Motor neuron (in vitro differentiated cells): ENCODE measurements around the gene FBXL20. TPM values are rescaled to one million over a fixed set of nuclear protein-coding genes. Genes with fewer than 3 reads are reported as not detected.
"Not testable (repeated sequence)": the region's sequence is repeated elsewhere in the genome, so short reads cannot be mapped to it uniquely, and the experiment has no call there.

Experiments
- ATAC-seq, 8 experiments: fragments of 200-7000 bp; cut with Tn5 transposase; replicated peaks in 6 of 8; 2 replicates each; pipeline ENCODE4 v1.8.0; 2021; ENCODE audit warnings: mild to moderate bottlenecking in 8 of 8, moderate library complexity in 8 of 8
- H3K27ac ChIP-seq, 2 donors: fragments of 250-450 bp; sonication (Bioruptor Pico); 2 replicates each; pipeline ENCODE4 v1.9.0; 2021; ENCODE audit warnings: antibody characterized with exemption in 2 of 2, mild to moderate bottlenecking in 2 of 2, moderate library complexity in 1 of 2
- H3K4me1 ChIP-seq, 2 donors: fragments of 250-450 bp; sonication (Bioruptor Pico); replicated peaks in 1 of 2; 2 replicates each; pipeline ENCODE4 v1.6.1; 2021; ENCODE audit warnings: antibody characterized with exemption in 2 of 2, mild to moderate bottlenecking in 2 of 2, moderate library complexity in 1 of 2
- H3K4me3 ChIP-seq, 5 donors: fragments of 250-450 bp; sonication (Bioruptor Pico); 2 replicates each; pipeline ENCODE4 v1.9.0; 2021; ENCODE audit warnings: antibody characterized with exemption in 5 of 5, mild to moderate bottlenecking in 5 of 5, moderate library complexity in 4 of 5
- WGBS, 10 experiments: fragments of 450-650 bp; shearing (Covaris generic); methylation state at CpG; one replicate each; pipeline ENCODE4 v1.0.0; 2022; 5-methylcytosine and 5-hydroxymethylcytosine counted together
- in situ Hi-C, 9 experiments: fragments of 400-800 bp; cut with MboI; loops; one replicate each; pipeline ENCODE4 v1.15.0; 2021; ENCODE audit warnings: low sequenced_read_pairs in 9 of 9, low pct_unique_long_range_greater_than_20kb in 2 of 9; ENCODE audit not compliant: unreplicated experiment in 9 of 9
- total RNA-seq, 8 experiments: library from RNA; unstranded; fragments of 300-600 nt; gene quantifications; 2 replicates each; pipeline versions ENCODE4 v1.2.3 to v1.2.4, GENCODE V29; 2022

Gene FBXL20
- total RNA-seq, 8 experiments from 2014 or later, result 7.6 to 21.7 (median 14.9) TPM

GRCh38 chr17:39292546-39292945 is 108.9 kb downstream of the FBXL20 start:
- ATAC-seq, in situ Hi-C loops: not testable (repeated sequence)
- 86 to 100% (median 99%) methylated on average over 1 to 8 of the region's 8 CpGs for WGBS, 10 experiments

DNA sequence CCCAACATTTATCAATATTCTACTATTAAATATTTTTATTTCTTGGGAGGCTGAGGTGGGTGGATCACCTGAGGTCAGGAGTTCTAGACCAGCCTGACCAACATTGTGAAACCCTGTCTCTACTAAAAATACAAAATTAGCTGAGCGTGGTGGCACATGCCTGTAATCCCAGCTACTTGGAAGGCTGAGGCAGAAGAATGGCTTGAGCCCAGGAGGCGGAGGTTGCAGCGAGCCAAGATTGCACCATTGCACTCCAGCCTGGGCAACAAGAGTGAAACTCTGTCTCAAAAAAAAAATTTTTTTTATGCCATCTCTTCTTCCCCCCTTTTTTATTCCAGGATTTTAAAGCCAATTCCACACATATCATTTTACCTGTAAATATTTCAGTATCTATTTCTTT is 114.9 kb downstream of the FBXL20 start:
- H3K4me3 ChIP-seq, in situ Hi-C loops, H3K27ac ChIP-seq, H3K4me1 ChIP-seq, ATAC-seq: not testable (repeated sequence)
- 76 to 100% (median 97%) methylated on average over 1 to 3 of the region's 3 CpGs; no CpG with 5 or more reads in 4 of the 10 experiments for WGBS, 10 experiments

More at GRCh38 chr17:39292546-39292945, 108.9 kb downstream of the FBXL20 start:
- H3K4me3 ChIP-seq, H3K27ac ChIP-seq, H3K4me1 ChIP-seq: not testable (repeated sequence)

DNA sequence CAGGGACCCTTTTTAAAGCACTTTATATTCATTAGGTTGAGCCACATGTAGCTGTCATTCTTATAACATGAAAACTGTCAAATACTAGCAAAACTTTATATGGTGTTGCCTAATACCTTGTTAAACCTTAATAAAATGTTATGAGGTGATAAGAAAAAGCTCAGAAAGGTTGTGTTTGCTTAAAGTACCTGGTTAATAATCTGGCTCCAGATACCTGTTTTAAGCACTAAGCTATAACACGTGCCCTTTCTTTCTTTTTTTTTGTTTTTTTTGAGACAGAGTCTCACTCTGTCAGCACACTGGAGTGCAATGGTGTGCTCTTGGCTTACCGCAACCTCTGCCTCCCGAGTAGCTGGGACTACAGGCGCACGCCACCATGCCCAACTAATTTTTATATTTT is 116.7 kb downstream of the FBXL20 start:
- in situ Hi-C loops, result no loop called here
- no peak overlapping the region for H3K27ac ChIP-seq
- WGBS, 10 experiments, result 80 to 100% (median 97%) methylated on average over 1 to 5 of the region's 5 CpGs; no CpG with 5 or more reads in 2 of the 10 experiments
- no peak overlapping the region for H3K4me3 ChIP-seq
- ATAC-seq, result no peak
- H3K4me1 ChIP-seq, result no peaks in the 10 kb centered on the region

- Histone ChIP-seq H3K4me1 (no peaks in the 10 kb centered on the region), H3K4me3 (no peak overlapping the region), H3K27ac (no peak overlapping the region)
- in situ Hi-C loops, result no loop called here
- 75 to 100% (median 100%) methylated on average over 1 of the region's 1 CpG; no CpG with 5 or more reads in 2 of the 10 experiments for WGBS, 10 experiments
- ATAC-seq, result no peak
Measured at GRCh38 chr17:39283896-39284295, 117.5 kb downstream of the FBXL20 start.

- no peak for ATAC-seq
- H3K4me1 ChIP-seq, result no peaks in the 10 kb centered on the region
- H3K4me3 ChIP-seq, result no peak overlapping the region
- 75 to 96% (median 83%) methylated on average over 1 to 4 of the region's 4 CpGs; no CpG with 5 or more reads in 1 of the 10 experiments for WGBS, 10 experiments
- H3K27ac ChIP-seq, result no peak overlapping the region
- in situ Hi-C loops, result no loop called here
Measured at GRCh38 chr17:39283098-39283497, 118.3 kb downstream of the FBXL20 start.

DNA sequence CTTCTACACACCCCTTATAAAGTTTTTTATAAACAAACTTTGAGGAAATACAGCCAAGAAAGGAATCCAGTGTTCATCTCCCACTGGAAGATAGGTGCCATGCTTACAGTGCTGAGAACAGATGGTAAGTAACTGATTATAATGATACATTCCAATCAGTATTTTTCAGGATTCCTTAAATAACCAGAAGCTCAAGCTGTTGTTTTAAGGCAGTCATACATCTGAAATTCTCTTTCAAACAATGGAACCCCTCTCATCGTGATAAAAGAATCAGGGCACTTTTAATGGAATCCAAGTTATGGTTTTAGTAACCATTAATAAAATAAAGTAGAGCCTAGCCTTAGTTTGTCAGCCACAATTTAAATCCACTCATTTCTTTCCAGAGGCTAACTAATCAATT is 119.6 kb downstream of the FBXL20 start:
- in situ Hi-C loops, result no loop called here
- Histone ChIP-seq H3K4me1 (no peaks in the 10 kb centered on the region), H3K4me3 (no peak overlapping the region), H3K27ac (no peak overlapping the region)
- ATAC-seq, result no peak
- WGBS, 10 experiments, result 20 to 75% (median 64%) methylated on average over 1 of the region's 1 CpG; no CpG with 5 or more reads in 3 of the 10 experiments

DNA sequence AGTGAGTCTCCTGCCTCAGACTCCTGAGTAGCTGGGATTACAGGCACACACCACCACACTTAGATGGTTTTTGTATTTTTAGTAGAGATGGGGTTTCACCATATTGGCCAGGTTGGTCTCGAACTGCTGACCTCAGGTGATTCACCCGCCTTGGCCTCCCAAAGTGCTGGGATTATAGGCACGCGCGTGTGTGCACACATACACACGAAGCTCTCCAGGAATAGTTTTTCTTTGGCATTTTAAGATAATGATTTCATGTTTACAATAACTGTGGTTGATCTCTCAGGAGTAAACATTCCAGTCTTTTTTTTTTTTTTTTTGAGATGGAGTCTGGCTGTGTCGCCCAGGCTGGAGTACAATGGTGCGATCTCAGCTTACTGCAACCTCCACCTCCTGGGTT is 123.2 kb downstream of the FBXL20 start:
- ATAC-seq, H3K4me1 ChIP-seq, H3K4me3 ChIP-seq, H3K27ac ChIP-seq, in situ Hi-C loops: not testable (repeated sequence)
- WGBS, 10 experiments, result 97 to 100% (median 98%) methylated on average over 4 to 6 of the region's 8 CpGs; no CpG with 5 or more reads in 6 of the 10 experiments

GRCh38 chr17:39277110-39277509 is 124.3 kb downstream of the FBXL20 start:
- no peak overlapping the region for H3K27ac ChIP-seq
- WGBS, 10 experiments, result 44 to 100% (median 64%) methylated on average over 1 to 6 of the region's 6 CpGs; no CpG with 5 or more reads in 1 of the 10 experiments
- in situ Hi-C loops, result no loop called here
- H3K4me3 ChIP-seq, result no peak overlapping the region
- no peak for ATAC-seq
- no peaks in the 10 kb centered on the region for H3K4me1 ChIP-seq

- in situ Hi-C loops, result no loop called here
Measured at GRCh38 chr17:39276113-39276512, 125.3 kb downstream of the FBXL20 start.

DNA sequence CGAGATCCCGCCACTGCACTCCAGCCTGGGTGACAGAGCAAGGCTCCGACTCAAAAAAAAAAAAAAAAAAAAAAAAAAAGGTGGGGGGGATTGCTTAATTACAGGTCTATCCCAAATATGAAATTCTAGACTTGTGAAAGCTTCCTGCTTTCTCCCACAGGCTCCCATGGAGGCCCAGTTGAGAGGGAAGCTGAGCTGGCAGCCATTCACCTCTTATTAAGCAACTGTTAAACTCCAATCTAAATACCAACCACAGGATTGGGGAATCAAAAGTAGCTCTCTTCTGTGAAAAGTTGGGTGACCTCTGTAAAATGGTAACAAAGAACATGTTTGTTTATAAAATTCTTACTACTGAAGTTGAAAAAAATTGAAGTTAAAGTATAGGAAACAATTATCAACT is 129.9 kb downstream of the FBXL20 start:
- in situ Hi-C loops, result no loop called here
- 100% methylated on average over 3 of the region's 3 CpGs; no CpG with 5 or more reads in 8 of the 10 experiments for WGBS, 10 experiments
- ATAC-seq, result no peak
- no peak overlapping the region for H3K4me3 ChIP-seq
- H3K27ac ChIP-seq, result no peak overlapping the region
- no peaks in the 10 kb centered on the region for H3K4me1 ChIP-seq

More at GRCh38 chr17:39276113-39276512, 125.3 kb downstream of the FBXL20 start:
- H3K27ac ChIP-seq, result no peak overlapping the region
- no peaks in the 10 kb centered on the region for H3K4me1 ChIP-seq
- WGBS, 10 experiments, result 74 to 92% (median 86%) methylated on average over 2 to 8 of the region's 8 CpGs; no CpG with 5 or more reads in 2 of the 10 experiments
- ATAC-seq, result no peak
- no peak overlapping the region for H3K4me3 ChIP-seq

DNA sequence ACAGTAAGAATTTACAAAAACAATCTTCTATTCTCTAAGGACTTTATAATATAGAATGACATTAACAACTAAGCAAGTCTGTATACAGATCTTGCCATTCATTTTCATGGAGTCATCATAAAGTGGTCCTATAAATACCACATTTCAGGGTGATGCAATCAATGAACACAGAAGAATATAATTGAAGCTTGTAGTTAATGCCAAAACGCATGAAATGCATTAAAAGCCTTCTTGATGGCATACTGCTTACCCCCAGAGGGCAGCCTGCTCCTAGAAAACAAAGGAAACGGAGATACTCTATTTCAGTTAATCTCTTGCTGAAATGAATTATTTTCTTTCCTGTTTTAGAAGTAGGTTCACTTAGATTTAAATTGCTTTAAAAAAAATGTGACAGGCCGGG is 130.5 kb downstream of the FBXL20 start:
- in situ Hi-C loops, result no loop called here
- peak in 6 of 8 experiments; percentile 28 to 85 (median 66) for ATAC-seq
- H3K4me1 ChIP-seq, result no peaks in the 10 kb centered on the region
- no peak overlapping the region for H3K4me3 ChIP-seq
- WGBS, 10 experiments, result 0 to 86% (median 23%) methylated on average over 1 to 3 of the region's 3 CpGs; no CpG with 5 or more reads in 1 of the 10 experiments
- no peak overlapping the region for H3K27ac ChIP-seq

- Histone ChIP-seq H3K4me1 (no peaks in the 10 kb centered on the region), H3K27ac (no peak overlapping the region), H3K4me3 (no peak overlapping the region)
- in situ Hi-C loops, result no loop called here
- WGBS, 10 experiments, result 0 to 93% (median 81%) methylated on average over 1 to 5 of the region's 5 CpGs; no CpG with 5 or more reads in 1 of the 10 experiments
- peak in 1 of 8 experiments; percentile 50 for ATAC-seq
Measured at GRCh38 chr17:39264119-39264518, 137.3 kb downstream of the FBXL20 start.

DNA sequence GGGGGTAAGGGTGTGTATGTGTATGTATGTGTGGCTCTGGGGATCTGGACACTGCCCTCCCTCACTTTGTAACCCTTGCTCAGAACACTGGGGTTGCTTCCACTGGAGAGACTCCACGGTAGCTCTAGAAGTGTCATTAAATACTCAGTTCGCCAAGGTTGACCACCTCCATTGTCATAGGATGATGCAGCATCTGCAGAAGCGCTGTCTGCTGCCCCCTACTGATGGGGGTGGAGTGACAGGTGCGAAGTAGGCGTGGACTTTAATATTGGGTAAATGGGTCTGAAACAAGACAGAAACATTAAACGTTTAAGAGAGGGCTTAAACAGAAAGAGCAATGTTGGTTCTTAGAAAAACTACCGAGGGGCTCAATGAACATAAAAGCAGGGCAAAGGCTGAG is 140.1 kb downstream of the FBXL20 start:
- Histone ChIP-seq H3K4me3 (no peak overlapping the region), H3K27ac (no peak overlapping the region), H3K4me1 (no peaks in the 10 kb centered on the region)
- no peak for ATAC-seq
- in situ Hi-C loops, result no loop called here
- WGBS, 10 experiments, result 60 to 100% (median 87%) methylated on average over 1 to 7 of the region's 7 CpGs; no CpG with 5 or more reads in 2 of the 10 experiments

- no peaks in the 10 kb centered on the region for H3K4me1 ChIP-seq
- in situ Hi-C loops, result no loop called here
- H3K4me3 ChIP-seq, result no peak overlapping the region
- no peak for ATAC-seq
- 33 to 90% (median 60%) methylated on average over 1 to 6 of the region's 7 CpGs; no CpG with 5 or more reads in 1 of the 10 experiments for WGBS, 10 experiments
- no peak overlapping the region for H3K27ac ChIP-seq
Measured at GRCh38 chr17:39252788-39253460, 148.5 kb downstream of the FBXL20 start.
